ENCODE data around the gene CDC42BPG.
"Not testable (repeated sequence)": the region's sequence is repeated elsewhere in the genome, so short reads cannot be mapped to it uniquely, and the experiment has no call there.

The CDC42BPG gene

DNA sequence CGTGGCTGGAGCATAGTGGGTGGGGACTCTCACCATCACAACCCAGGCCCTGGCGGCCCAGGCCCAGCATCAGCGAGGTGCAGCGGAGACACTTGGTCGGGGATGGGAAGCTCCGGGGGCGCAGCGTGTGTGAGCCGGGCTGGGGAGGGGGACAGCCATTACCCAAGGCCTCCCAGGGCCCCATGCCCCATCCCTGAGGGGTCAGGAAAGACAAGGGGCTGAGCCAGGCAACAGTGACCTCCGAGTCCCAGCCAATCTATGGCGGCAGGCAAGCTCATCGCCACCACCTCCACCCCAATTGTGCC lies 11.3 kb downstream of the CDC42BPG start:
- no peak for DNase-seq

- DNase-seq = no peak
These were observed 11.8 kb downstream of the CDC42BPG start for GRCh38 chr11:64832467-64833197.

DNA sequence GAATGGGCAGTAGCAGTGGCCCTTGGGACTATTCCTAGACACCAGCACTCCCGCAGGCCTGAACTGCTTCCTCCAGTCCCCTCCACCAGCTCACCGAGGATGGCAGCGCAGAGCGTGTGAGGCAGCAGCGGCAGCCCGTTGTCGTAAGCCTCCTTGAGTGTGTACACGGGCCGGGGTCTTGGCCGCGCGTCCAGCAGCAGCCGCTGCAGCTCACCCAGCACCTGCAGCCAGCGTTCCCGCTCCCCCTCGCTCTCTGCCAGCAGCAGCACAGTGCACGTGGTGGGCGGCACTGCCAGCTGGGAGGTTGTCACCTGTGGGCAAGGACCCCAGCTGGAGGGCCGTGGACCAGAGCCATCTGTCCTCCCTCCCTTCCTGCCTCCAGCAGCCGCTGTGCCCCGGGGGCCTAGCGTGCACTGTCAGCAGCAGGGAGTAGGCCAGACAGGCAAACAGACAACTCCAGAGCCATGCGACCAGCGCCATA lies 13.0 kb downstream of the CDC42BPG start:
- peak; percentile 70 to 74 for DNase-seq

- peak; percentile 81 to 88 for DNase-seq
These were observed 14.8 kb downstream of the CDC42BPG start for GRCh38 chr11:64829536-64830251.

DNA sequence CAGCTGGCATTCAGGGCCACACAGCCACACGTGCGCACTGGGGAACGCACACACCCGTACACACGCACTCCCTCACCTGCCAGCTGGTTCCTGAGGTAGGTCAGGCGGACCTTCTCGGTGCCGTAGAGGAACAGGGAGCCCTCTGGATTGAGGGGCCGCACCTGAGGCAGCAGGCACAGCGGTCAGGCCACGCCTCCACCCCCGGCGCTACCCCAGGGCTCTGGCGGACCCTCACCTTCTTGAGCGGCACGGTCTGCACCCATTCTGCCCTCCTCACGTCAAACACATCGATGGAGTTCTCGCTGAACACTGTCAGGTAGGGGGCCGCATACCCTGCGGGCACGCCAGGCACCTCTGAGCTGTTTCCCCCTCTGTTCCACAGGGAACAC lies 17.0 kb downstream of the CDC42BPG start:
- no peak for DNase-seq

DNA sequence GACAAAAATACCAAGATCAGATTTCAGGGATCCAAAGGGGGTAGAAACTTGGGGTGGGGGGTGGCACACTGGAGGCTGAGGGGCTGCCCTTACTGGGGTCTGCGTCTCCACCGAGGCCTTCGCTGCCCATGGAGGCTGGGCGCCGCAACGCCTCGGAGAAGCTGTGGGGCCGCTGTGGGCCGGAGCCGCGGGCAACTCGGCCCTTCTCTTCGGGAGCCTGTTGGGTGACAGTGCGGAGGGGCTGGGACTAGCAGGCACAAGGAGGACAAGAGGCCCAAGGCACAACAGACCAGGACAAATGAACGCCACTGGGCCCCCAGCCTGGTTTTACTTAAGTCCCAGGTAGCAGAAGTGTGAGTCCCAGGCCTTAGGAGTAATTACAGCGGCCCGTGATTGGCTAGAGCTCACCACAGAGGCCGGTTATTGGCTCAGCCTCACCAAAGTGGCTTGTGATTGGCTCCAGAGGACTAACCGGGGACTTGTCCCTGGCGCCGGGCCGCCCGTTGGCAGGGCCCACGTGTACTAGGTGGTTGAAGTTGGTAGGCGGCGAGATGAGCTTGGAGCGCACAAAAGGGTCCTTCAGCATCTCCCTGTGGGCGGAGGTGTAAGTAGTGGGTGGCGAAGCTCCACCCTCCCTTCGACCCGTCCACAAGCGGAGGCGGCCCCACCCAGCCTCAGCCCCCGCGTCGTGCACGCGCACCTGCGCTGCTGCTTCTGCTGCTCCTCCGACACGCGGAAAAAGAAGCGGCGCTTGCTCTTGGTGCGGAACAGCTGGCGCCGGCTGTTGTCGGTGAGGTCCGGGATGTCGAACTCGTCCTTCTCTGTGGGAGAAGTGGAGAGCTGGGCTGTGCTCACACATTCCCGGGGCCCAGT lies 17.6 kb downstream of the CDC42BPG start:
- DNase-seq = no peak

DNA sequence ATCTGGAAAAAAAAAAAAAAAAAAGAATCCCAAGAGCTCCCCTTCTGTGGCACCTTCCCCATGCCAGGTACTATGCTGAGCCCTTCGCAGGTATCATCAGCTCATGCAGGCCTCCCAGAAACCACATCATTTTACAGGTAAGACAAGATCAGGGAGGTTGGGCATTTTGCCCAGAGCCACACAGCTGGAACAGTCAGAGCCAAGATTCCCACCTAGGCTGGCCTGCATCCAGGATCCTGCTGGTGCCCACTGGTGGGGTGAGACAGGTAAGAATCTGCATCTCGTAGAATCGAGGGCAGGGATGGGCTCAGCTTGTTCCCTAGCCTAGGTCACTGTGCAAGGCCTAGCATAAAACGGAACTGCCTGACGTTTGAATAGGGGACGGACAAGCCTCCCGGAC lies 18.4 kb downstream of the CDC42BPG start:
- no peak for DNase-seq

DNA sequence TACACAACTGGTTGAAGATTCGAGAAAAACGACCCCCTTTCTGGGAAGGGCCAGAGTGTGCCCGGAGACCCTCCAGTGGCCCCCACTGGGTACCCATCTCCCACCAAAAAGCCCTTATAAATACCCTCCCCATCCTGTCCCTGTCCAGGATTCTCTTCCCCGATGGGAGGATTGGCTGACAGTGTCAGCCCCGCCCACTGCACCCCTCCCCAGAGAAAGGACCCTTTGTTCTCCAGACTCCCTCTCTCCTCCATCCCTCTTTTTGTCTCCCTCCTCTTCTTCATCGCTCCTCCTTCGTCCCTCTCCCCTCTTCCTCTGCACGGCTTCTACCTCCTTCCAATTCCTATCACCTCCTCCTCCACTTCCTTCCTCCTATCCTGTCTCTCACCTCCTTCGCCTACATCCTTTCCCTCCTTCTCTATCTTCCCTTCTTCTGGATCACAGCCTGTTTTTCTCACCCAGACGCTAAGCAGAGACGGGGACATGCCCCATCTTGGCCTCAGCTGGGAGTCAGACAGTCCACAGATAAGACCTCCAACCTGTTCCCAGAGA lies 20.8 kb downstream of the CDC42BPG start:
- no peak for DNase-seq

GRCh38 chr11:64817476-64817875 lies 27.0 kb downstream of the CDC42BPG start:
- DNase-seq = no peak

DNA sequence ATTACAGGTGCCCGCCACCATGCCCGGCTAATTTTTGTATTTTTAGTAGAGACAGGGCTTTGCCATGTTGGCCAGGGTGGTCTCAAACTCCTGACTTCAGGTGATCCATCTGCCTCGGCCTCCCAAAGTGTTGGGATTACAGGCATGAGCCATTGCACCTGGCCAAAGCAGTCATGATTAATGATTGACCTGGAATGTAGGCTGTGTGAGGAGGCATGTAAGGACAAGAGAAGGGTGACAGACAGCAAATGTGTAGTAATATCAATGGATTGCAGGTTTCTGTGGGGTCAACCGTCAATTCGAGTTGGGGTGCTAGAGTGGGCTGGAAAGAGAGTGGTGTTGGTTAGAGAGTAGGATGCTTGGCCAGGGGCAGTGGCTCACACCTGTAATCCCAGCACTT lies 29.0 kb downstream of the CDC42BPG start:
- not testable (repeated sequence) for DNase-seq

GRCh38 chr11:64814712-64815187 lies 29.7 kb downstream of the CDC42BPG start:
- no peak for DNase-seq

GRCh38 chr11:64813826-64814225 lies 30.6 kb downstream of the CDC42BPG start:
- DNase-seq = no peak

GRCh38 chr11:64810891-64811272 lies 33.6 kb downstream of the CDC42BPG start:
- peak; percentile 61 to 68 for DNase-seq

DNA sequence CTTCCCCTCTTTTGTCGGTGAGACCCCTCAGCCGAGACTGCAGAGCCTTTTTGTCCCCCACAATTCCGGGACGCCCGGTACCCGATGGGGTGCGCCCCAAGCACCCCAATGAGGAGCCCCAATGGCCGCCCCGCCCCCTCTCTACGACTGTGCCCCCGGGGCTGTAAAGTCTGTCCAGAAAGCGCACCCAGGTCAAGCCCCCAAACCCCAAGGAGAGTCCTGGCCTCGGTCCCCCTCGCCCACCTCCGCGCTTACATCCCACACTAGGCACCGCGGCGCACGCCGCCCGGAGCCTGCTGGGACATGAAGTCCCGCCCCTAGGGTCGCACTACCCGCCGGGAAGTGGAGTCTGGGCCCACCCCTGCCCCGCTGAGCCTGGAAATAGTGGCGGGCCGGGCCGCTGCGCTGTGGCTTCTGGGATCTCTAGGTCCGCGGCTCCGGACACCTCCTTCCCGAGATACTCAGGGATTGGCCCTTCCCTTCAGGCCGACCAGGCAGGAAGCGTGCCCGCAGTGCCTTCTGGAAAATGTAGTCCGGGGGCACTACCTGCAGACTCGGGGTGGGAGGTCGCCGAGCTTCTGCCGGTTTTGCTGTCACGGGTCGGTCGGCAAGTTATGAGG lies 34.1 kb downstream of the CDC42BPG start, which contains the start of gene MEN1:
MEN1 (minus strand) TSS at position 281 of the 620 bp plus-strand sequence. CDS start 442 bp downstream, outside the sequence.
- DNase-seq = peak; percentile 96 to 97

DNA sequence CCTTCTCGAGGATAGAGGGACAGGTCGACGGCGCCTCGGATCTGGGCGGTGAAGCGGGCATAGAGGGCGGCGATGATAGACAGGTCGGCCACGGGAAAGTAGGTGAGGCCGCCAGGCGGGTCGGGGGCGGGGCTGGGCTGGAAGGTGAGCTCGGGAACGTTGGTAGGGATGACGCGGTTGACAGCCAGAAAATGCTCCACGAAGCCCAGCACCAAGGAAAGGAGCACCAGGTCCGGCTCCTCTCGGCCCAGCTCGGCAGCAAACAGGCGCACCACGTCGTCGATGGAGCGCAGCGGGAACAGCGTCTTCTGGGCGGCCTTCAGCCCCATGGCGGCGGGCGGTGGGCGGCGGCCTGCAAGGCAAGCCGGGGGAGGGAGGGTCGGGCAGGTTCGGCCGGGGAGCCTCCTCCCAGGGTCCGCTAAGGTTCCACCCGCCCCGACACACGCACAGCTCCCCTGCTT lies 34.6 kb downstream of the CDC42BPG start:
- no peak for DNase-seq

DNA sequence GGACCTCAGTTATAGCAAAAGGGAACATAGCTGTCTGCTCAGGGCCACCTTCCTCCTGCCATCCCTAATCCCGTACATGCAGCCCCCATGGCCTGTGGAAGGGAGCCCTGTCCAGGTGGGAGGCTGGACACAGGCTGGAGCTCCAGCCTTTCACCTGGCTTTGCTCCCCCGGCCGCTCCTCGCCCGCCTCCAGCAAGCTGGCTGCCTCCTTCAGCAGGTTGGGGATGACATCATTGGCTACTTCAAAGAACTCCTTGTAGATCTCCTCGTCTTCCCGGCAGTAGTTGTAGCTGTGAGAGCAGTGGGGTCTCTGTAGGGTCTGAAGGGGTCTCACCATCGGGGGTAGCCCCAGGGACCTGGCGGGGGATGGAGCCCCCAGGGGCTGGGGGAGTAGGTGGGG lies 39.0 kb downstream of the CDC42BPG start:
- no peak for DNase-seq

GRCh38 chr11:64804346-64805210 lies 39.9 kb downstream of the CDC42BPG start:
- DNase-seq = no peak

GRCh38 chr11:64803846-64804345 lies 40.6 kb downstream of the CDC42BPG start:
- DNase-seq = no peak

GRCh38 chr11:64803158-64803845 lies 41.2 kb downstream of the CDC42BPG start, which contains the start of gene MAP4K2:
MAP4K2 (minus strand) TSS chr11:64803214; CDS start chr11:64803149, 65 bp downstream.
- DNase-seq = peak; percentile 51 to 83
